GM20431 (cell line): ENCODE measurements around the gene TLCD5.

Experiments
- in situ Hi-C: fragments of 300-500 bp; cut with MseI, MboI; formaldehyde crosslinking; loops from one replicate; pipeline ENCODE4 v1.15.0; 2020; ENCODE audit warnings: low sequenced_read_pairs; ENCODE audit not compliant: unreplicated experiment

TLCD5 gene

DNA sequence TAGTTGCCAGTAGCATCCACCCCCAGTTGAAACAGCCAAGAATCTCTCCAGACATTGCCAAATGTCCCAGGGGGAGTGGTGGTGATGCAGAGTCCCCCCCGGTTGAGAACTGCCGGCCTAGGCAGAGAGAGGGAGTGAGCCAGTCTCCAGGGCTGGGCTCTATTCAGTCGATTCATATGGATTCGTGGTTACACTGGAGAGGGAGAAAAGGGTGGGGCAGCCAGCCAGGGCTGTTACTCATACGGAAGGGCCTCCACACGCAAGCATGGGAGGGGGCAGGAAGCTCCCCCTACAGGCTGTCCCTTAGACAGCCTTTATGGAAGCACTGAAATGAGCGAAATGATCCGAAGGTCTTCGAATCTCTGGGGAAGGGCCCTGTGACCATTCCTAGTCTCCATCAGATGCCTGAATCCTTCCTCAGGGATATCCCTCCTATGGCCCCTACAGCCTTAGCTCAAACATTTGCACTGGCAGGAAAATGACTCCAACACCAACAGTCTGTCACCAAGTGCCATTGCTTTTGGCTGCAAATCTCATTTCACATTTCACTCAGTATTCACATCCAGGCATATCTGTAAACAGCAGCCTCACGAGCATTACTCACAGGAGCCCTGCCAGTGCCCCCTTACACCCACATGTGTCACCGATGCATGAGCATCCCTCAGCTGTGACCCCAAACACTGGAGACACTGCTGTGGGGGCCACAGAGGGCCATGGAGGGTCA lies 18.4 kb upstream of the TLCD5 start:
- in situ Hi-C loops = no loop called here

DNA sequence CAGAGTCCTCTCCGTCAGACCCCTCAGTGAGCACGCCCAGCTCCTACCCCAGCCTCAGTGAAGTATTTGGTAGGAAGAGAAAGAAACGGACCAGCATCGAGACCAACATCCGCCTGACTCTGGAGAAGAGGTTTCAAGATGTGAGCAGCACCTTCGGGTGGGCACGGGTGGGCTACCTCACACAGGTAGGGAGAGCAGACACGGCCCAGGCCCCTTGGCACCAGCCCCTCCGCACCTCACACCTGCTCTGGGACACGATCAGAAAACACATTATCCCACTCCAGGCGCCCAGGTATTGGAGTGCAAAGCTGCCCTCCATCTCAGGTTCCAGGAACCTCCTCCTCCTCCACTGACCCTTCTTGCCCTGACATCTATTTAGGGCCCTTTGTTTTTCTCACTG lies 17.6 kb upstream of the TLCD5 start:
- in situ Hi-C loops = no loop called here

DNA sequence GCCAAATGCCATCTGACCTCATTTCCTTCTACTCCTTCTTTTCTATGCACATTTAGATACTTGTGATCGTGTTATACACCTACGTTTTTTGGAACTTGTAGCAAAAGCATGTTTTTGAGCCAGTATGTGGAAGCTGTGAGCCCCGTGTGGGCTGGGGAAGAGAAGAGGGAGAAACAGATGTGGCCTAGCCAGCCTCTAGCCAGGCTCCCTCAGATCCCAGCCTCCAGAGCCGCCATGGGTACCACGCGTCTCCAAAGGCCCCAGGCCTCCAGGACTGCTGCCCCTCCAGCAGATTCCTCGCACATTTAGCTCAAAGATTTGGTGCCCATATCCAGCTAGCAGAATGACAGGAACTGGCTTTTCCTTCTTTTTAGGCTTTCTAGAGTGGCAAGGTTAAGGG lies 17.0 kb upstream of the TLCD5 start:
- in situ Hi-C loops = no loop called here

DNA sequence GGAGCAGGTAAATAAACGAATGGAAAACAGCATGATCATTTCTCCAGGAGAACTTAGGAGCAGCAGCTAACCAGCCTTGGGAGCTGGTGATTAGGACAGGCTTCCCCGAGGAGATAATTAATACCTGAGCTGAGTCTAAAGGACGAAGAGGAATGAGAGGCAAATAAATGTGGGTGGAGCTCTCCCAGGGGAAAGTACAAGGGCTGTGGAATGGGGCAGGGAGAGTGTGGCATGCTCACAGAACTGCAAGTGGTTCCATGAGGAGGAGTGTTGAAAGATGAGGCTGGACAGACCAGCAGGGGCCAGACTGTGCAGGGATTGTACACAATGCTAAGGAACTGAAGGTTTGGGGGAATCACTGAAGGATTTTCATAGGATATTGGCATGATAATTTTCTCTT lies 14.2 kb upstream of the TLCD5 start:
- in situ Hi-C loops = no loop called here

DNA sequence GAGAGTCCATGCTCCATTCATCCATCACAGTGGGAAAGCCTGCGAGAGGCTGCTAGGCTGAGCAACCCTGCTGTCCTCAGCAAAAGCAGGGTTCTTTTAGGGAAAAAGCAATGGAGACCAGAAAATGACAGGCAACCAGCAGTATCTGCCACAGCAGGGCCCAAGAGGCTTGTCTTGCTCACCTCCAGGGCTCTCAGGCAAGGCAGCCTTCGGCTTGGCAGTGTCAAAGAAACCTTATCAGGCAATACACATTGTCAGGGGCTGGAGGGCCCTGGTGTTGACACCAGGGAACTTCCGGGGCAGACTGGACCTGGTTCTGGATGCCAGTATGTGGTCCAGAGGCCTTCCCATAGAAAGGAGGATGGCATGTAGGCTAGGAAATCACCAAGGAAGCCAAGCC lies 10.2 kb upstream of the TLCD5 start:
- in situ Hi-C loops = no loop called here

DNA sequence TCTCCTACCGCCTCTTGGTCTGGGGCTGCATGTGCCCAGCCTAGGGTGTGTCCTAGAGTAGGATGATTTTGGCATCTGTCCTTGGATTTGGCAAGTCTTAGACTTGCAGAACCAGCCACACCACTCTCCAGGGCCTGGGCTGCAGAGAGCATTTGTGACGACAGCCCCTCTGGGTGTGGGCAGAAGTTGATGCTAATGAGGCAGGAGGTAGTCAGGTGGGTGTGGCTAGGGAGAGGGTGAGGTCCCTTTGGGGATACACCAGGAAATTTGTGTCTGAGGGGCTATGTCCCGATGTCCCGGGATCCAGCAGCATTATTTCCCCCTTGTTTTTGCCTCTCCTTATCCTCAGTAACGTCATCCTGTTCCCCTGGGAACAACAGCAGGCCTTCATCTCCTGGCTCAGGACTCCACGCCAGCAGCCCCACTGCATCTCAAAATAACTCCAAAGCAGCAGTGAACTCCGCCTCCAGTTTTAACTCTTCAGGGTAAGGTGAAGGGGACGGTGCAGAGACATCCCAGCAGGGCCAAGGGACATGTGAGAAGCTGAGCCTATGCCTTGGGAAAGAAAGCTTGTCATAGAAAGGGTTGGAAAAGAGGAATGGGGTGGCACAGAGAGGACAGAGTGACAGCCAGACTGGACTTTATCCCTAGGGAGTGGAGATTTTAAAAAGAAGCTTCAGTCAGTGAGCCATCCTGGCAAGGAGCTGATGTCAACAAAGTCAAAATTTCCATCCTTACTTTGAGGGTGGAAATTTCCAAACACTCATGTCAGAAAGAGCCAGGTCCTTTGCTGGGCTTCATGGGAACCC lies 8.0 kb upstream of the TLCD5 start:
- in situ Hi-C loops = no loop called here

DNA sequence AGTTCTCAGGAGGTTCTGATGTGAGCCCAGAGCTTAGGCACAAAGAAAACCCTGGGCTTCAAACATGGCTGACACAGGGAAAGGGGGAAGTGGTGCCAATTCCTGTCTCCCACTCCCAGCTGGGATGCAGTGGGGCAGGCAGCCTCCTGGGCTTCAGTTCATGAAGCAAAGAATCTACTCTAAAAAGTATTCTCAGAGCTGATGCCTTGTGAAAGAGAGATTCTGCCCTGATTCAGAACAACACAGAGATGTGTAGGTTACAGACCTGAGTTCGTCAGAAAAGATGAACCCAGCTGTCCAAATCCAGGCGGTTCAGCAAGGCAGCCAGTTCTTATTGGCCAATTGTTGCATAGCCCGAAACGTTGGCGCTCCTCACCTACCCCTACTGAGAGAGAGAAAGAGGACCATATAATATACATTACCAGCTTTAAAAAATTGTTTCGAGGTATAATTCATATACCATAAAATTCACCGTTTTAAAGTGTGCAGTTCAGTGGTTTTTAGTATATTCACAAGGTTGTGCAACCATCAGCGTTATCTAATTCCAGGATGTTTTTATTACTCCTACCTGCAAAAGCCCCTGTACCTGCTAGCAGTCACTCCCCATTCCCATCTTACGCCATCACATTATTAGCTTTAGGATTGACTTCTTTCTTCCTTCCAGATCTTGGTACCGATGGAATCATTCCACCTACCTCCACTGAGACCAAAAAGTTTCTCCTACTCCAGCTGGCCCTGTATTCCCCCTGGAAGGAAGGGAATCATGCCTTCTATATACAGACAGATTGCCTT lies 7.2 kb upstream of the TLCD5 start:
- in situ Hi-C loops = no loop called here

DNA sequence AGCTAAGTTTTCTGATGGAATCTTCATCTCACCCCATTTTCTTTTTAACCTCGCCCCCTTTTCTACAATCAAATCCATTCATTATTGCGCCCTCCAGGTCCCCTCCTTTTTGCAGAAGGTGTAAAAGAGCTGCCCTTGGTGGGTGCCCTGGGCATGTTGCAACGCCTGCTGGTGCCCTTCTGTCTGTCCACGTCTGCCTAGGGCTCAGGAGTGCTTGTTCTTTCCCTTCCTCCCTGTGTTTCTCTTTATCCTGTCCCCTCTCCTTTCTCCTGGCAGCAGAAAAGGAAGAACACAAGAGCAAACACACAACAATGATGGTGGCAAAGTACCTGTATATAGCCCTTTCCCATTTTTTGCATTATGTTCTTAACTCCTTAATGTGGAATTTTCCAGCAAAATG lies 6.2 kb upstream of the TLCD5 start:
- in situ Hi-C loops = no loop called here

DNA sequence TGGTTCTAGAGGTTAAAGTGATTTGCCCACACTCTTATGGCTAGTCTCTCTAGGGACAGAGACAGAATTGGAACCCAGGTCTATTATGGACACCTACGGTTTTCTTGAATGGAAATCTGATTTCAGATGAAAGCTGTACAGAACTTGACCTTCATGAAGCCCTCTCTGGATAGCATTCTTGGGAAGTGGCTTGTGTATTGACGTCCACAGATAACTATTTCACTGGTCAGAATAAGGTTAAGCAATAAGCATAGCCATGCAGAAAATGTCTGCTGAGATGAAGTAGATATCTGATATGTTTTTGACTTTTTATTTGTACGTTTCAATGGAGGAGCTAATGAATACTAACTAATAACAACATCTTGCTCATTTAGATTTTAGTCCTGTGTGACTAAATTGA lies 1.1 kb downstream of the TLCD5 start:
- in situ Hi-C loops = no loop called here

DNA sequence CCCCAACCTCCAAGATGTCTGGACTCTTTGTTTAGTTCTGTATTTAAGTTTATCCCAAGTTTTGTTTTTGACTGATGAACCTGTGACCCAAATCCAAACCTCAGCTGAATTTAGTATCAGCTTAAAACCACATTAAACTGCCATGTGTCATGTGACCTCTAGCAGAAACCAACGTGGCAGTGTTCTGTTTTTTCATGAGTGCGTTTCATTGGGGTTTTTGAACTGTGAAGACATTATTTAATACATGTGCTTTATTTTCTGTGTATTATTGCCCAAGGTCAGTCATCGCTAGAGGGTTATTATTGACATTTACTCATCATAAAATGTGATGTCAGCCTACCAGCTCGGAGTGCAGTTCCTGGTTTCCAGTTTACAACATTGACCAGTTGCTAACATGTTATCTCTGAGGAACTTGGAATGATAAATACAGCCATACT lies 1.8 kb downstream of the TLCD5 start:
- in situ Hi-C loops = no loop called here

DNA sequence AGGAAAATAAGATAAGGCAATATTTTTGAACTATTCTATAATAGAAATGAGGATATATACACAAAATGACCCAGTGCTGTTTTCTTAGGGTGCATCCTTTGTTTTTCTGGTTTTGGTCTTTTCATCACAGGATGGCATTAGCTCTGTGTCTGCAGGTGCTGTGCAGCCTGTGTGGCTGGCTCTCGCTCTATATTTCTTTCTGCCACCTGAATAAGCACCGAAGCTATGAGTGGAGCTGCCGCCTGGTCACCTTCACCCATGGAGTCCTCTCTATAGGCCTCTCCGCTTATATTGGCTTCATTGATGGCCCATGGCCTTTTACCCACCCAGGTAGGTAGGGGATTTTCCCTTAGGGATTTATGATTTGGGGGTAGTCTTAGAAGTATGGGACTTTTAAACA lies 2.2 kb downstream of the TLCD5 start:
- in situ Hi-C loops = no loop called here

DNA sequence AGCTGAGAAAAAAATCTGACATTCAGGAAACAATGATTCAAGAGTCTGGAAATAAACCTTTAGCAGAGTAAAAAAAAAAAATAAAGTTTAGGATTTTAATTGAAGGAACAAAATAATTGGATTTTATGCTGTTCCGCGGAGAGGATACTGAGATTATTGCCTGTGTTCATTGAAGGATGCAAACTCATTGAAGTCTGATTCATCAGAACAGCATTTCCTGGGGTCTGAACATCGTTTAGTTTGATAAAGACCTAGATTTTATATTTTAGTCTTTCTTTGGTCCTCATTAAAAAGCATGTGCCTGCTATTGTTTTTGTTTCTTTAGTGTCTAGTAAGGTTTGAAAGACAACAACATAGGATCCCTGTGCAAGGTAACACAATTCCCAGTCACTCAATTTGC lies 4.5 kb downstream of the TLCD5 start:
- in situ Hi-C loops = no loop called here

DNA sequence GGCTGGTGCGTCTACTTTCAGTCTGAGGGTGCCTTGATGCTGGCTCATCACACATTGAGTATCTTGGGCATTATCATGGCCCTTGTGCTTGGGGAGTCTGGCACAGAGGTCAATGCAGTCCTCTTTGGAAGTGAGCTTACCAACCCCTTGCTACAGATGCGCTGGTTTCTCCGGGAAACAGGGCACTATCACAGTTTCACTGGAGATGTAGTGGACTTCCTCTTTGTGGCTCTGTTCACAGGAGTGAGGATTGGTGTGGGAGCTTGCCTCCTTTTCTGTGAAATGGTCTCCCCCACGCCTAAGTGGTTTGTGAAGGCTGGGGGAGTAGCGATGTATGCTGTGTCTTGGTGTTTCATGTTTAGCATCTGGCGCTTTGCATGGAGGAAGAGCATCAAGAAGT lies 4.9 kb downstream of the TLCD5 start:
- in situ Hi-C loops = no loop called here

DNA sequence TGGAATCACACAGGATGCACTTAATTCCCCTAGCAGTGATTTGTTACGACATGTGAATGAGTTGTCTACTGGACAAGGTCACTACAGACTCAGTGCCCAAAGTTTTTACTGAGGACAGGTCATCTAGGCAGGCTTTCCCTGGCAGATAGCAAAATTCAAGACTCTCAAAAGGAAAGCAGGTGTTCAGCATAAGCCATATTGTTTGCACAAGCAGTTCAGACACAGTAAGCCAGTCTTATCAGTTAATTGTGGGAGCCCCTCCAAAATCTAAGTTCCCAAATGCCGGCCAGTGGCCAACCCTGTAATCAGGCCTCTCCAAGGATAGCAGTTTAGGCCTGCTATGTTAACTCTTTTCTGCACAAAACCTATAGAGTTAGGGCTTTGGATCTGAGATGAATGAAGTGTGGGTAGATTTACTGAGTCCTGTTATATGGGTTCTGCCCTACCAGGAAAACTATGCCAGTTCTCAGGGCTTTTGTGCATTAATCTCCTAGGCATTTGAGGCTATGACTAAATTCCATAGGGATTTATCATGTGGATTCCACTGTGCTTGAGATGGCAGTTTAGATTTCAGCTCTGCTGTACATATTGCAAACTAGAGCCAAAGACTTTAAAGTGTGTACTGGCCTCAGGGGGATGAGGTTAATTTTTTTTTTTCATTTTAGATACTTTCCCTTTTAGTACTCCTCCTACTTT lies 6.3 kb downstream of the TLCD5 start:
- in situ Hi-C loops = no loop called here

DNA sequence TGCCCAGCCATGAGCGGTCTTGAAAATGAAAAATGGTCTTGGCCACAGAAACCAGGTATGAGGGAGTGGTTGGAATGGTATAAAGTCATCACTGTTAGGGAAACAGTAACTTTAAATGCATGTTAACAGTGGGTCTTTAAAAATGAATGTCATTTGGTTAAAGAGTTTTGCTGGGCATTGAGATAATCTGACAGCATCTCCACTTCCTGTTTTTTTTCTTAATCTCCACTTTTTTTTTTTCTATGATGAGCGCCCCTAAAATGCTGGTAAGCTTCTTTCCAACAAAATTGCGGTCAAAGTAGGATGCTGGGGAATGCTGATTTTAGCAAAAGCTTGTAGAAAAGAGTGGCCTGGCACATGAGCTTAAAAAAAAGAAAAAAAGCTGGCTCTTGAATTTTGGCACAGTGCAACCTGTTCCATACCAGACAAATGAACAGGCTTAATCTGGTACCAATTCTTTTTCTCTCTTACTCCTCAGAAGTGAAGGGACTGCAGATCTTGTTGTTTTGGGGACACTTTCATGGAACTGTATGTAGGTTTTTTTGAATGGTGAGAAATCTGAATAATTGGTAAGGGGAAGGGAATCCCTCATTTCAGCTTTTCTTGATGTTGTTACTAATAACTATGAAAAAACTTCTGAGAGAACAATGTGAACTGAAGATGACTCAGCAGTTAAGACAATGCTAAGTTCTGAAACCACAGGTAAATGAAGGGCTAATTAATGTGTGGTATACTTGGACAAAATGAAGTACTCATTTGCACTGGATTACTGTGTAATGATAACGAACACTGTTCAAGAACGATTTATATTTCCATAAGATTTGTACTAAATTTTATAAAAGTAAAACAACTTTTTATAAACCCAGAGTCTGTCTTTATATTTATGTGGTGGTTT lies 8.0 kb downstream of the TLCD5 start:
- in situ Hi-C loops = no loop called here

DNA sequence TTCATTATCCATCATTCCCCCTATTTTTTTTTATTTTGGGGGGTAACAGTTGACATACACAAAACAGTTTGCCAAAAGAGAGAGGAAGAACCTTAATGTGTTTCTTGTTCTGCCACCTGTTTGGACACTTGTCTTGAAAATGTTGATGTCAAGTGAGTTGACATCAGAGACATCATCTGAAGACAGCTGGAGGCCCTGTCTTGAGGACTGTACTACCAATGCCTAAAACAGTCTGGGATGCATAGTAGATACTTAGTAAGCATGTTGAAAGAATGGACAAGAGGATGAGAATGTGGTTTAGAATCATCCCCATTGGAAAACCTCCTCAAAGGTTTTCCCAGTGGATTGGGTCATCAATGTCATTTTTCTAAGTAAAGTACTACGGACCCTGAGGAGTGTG lies 8.7 kb downstream of the TLCD5 start:
- in situ Hi-C loops = no loop called here

DNA sequence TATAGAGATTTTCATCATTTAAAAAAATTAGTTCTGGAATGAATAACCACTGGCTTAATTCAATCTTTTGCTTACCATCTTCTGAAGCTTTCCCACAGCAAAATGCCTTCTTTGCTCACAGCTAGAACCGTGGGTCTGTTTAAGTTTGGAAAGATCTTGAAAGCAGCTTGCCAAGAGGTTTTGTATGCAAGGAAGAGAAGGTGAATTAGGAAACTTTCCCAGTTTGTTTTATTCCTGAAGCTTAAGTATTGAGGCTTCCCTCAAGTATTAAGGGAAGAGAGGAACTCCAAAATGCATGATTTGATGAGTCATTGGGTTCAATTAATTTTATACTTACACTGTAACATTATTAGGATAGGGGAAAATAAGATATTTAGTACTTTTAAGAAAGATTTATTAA lies 9.2 kb downstream of the TLCD5 start:
- in situ Hi-C loops = no loop called here

DNA sequence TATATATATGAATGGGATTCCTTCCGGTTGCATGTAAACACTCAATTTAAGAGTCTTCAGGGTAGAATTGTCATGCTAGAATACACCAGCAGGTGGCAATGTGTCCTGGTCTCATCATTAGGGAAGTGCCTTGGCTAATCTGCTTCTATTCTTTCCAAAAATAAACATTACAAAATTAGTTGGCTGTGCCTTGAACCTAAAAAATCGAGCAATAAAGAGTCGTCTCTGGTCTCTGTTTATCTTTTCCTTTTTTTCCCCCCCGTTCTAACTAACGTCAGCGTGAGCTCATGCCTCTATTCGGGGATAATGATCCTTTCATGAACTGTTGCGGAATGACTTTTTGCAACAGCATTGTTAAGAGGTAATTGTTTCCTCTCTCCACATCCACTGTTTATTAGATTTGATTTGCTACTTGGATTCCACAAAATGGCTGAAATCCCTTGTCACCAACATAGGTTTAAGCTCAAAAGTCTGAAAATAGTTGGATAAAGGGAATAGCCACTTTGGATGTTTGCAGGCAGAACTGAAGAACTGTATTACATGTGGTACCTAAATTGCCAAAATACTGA lies 9.9 kb downstream of the TLCD5 start:
- in situ Hi-C loops = no loop called here

DNA sequence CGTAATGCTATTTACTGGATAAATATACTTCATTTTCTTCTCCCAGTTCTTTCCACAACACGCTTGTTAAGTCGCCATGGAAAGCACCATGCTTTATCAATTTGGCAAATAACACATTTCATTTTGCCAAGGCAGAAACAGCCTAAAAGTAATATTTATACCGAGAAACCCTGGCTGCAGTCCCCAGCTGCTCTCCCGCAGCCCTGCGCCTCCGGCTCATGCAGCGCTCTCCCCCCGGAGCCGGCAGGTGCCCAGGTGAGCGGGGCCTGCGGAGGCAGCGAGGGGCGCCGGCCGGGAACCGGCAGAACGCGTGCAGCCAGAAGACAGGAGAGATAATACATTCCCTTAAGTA lies 10.4 kb downstream of the TLCD5 start:
- in situ Hi-C loops = no loop called here
